RCC 7860 (cell line): ENCODE measurements around the gene BBOF1.

Experiments
- DNase-seq: peaks from one replicate; pipeline ENCODE4 v3.0.0-alpha.2; 2015; ENCODE audit warnings: low spot score
- FAIRE-seq: peaks from 2 replicates; lab custom pipeline; 2012; peaks lifted over from hg19 to GRCh38; lab: Jason Lieb, UNC

Gene BBOF1

DNA sequence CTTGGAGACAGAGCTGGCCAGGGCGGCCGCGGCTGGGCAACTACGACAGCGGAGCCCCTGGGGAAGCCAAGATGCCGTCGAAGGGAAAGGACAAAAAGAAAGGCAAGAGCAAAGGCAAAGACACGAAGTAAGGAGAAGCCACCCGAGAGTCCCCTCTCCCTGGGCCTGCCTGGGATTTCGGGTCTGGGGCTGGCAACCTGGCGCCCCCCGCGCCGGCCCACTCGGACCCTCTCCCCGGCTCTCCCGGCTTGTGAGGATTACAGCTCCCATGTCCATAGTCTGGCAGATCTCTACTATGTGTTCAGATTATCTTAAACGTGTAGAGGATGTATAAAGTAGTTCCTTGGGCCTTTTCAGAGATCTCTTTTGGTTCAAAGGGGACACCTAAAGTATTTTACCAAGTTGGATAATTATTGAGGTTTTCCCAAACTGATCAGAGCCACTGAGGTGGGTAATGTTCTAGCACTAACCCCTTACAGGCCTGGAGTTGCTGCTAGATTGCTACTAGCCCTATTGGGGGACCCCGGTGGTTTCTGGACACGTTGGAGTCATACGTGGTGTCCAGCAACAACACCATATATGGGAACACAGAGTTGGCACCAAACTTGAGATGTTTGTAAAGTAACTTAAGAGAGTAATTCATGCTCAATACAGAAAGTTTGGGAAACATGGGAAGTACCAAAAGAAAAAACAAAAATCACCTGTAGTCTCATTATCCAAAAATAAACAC lies 424 bp downstream of the BBOF1 start:
- FAIRE-seq: no peak
- DNase-seq: no peak

DNA sequence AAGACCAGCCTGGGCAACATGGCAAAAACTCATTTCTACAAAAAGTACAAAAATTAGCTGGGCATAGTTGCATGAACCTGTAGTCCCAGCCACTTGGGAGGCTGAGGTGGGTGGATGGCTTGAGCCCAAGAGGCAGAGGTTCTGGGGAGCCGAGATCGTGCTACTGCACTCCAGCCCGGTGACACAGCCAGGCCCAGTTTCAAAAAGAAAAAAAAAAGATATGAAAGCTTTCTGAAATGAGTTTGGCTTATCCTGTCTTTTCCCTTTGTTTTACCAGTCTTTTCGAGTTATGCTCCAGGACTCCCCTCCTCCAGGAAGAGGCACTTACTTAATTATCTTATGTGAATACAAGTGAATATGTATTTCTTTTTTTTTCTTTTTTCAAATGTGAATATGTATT lies 3.2 kb downstream of the BBOF1 start:
- DNase-seq (no peak), FAIRE-seq (no peak)

DNA sequence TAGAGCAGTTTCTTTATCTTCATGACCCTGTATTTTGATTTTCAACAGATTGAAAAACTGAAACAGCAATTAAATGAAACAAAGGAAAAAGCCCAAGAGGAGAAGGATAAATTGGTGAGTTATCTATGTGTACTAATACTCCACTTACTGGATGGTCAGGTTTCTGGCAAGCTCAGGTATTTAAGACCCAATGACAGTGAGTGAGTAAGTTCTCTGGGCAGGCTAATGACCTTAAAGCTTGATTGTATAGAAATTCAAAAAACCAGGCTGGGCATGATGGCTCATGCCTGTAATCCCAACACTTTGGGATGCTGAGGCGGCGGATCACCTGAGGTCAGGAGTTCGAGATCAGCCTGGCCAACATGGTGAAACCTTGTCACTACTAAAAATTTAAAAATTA lies 10.0 kb downstream of the BBOF1 start:
- FAIRE-seq: no peak
- no peak for DNase-seq

DNA sequence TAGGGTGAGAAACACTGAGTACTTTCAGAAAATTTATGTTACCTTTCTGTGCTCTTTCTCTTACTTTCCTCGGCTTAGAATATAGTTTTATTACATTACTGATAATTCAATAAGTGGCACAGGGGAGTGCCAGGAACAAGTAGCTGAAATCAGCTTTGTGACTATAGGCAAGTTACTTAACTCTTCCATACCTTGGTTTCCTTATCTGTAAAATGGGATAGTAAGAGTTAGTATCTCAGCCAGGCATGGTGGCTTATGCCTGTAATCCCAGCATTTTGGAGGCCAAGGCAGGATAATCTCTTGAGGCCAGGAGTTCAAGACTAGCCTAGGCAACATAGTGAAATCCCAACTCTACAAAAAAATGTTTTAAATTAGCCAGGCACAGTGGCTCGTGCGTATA lies 15.4 kb downstream of the BBOF1 start:
- no peak for FAIRE-seq
- no peak for DNase-seq

GRCh38 chr14:74035556-74035955 lies 16.4 kb downstream of the BBOF1 start:
- FAIRE-seq (no peak), DNase-seq (no peak)

- peak; percentile 37 for FAIRE-seq
- peak; percentile 51 for DNase-seq
These were observed 19.1 kb downstream of the BBOF1 start for GRCh38 chr14:74038020-74038859.

DNA sequence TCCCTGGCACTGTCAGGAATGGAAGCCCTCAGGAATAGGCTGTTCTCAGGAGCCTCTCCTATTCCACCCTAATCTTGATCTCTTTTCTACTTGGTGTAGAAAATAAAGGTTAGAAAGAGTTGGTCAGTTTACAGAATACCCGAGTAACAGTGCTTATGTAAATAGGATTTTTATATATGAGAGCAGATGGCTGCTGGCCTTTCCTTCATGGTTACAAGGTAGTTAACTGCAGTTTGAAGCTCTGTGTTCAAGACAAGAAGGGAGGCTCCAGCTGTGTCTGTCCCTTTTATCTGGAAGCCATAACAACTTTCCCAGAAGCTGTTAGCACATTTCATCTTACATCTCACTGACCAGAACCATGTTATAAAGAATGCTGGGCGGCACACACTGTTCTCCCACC lies 23.1 kb downstream of the BBOF1 start:
- no peak for FAIRE-seq

DNA sequence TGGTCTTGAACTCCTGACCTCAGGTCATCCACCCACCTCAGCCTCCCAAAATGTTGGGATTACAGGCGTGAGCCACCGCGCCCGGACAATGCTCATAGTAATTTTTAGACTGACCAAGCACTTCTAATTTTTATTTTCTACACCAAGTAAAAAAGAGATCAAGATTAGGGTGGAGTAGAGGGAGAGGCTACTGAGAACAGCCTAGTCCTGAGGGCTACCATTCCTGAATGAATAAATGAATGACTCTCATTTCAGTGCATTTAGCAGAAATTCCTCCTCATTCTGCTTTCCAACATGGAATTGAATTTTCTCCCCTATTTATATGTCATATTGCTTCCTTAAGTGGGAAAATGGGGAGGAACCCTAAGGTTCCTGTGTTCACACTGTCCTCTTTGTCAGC lies 26.4 kb downstream of the BBOF1 start:
- DNase-seq (no peak), FAIRE-seq (no peak)

More for the DNA sequence above, 23.1 kb downstream of the BBOF1 start:
- DNase-seq: no peak

DNA sequence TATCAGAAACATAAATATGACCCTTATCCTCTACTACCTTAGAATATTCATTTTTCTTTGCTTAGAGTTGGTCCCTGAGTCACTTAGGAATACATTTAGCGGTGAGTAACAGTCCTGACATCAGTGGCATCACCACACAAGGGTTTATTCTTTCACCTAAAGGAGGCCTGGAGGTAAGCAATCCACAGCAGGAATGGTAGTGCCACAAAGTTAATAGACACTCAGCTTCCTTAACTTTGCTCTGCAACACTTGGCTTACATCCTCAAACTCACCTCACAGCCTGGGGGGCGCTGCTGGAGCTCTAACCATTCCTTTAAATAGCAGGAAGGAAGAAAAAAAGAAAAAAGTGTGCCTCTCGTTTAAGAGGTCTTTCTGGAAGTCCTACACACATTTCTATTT lies 29.1 kb downstream of the BBOF1 start:
- no peak for FAIRE-seq

GRCh38 chr14:74049876-74050495 lies 30.8 kb downstream of the BBOF1 start:
- FAIRE-seq (no peak), DNase-seq (no peak)

More for the DNA sequence above, 29.1 kb downstream of the BBOF1 start:
- DNase-seq: peak; percentile 17

GRCh38 chr14:74062809-74063150 lies 43.6 kb downstream of the BBOF1 start:
- FAIRE-seq: no peak
- no peak for DNase-seq

DNA sequence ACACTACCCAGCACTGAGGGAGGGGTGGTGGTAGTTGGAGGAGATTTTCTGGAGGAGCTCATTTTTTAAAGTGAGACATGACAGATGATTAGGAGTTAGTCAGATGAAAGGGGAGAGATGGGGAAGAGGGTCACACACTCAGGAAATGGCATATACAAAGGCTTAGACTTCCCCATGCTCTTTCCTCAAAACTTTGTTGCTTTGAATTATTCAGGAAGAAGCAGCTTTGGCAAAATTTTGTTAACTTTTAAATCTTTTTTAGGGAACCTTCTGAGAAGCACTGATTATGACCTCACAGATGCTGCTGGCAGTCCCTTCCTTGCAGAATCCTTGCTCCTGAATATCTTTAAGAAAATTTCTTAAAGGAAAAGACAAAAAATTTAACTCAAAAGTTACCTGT lies 45.3 kb downstream of the BBOF1 start:
- DNase-seq: no peak
- no peak for FAIRE-seq

- FAIRE-seq: no peak
These were observed 45.7 kb downstream of the BBOF1 start for GRCh38 chr14:74064883-74065282.

DNA sequence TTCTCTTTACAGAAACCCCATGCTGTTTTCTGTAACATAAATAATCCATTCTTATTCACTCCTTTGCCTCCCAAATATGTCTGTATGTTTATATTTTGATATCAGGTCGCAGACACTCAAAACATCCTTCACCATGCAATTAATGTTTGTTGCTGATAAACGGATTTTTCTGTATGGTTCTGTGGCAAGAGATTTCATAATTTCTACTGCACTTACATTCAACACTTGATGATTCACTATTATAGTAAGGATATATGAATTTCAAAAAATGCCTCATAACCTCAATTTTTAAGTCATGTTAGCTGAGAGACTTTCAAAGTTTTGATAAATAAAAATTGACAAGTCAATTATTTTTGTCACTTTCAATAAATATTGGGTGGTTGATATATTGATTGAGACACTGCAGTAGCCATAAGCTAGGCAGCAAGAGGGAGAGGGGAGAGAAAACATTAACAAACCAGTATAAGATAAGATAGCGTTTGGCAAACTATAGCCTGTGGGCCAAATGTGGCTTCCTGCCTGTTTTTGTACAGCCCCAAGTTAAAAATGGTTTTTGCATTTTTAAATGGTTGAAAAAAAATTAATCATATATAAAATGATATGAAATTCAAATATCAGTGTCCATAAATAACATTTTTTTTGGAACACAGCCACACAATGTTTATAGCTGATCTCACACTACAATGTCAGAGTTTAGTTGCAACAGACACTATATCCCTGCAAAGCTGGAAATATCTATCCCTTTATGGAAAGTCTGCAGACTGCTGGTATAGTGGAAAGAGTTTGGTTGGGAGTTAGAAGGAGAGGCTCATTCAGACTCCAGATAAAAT lies 46.8 kb downstream of the BBOF1 start:
- DNase-seq (no peak), FAIRE-seq (no peak)

More at GRCh38 chr14:74064883-74065282, 45.7 kb downstream of the BBOF1 start:
- no peak for DNase-seq

DNA sequence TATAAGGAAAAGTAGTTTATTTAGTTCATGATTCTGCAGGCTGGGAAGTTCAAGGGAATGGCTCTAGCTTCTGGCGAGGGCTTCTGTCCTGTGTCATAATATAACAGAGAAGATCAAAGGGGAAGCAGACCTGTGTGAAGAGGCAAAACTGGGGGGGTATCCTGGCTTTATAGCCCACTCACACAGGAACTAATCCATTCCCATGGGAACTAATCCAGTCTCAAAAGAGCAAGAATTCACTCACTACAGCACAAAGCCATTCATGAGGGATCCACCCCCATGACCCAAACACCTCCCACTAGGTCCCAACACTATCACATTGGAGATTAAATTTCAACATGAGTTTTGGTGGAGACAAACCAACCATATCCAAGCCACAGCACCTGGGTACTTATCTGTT lies 58.3 kb downstream of the BBOF1 start:
- FAIRE-seq (no peak), DNase-seq (no peak)

DNA sequence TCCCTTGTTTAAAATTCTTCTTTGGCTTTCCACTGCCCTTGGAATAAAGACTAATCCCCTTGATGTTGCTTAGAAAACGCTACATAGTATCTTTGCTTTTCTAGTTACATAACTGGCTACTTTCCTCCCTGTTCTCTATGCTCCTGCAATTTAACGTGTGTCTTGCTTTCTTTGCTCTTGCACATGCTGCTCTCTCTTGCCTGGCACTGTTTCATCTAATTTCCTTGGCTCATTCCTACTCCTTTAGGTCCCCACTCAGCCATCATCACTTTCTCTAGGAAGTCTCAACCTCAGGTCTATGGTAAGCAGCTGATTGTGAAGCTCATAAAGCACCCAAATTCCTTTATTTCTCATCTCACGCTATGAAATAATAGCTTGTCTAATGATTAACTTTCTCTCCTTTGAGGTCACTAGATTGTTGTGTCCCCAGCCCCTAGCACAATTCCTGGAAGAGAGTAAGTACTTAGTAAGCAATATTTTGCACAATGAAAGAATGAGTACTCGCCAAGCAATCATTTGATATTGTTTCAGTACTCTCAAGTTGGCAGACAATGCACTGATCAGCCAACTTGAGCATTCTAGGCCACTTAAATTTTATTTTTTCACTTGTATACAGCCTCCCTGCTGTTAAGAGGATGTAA lies 61.8 kb downstream of the BBOF1 start:
- FAIRE-seq (no peak), DNase-seq (no peak)

GRCh38 chr14:74081491-74081890 lies 62.3 kb downstream of the BBOF1 start:
- DNase-seq (no peak), FAIRE-seq (no peak)

- DNase-seq (no peak), FAIRE-seq (no peak)
These were observed 64.0 kb downstream of the BBOF1 start for GRCh38 chr14:74083161-74083560.

DNA sequence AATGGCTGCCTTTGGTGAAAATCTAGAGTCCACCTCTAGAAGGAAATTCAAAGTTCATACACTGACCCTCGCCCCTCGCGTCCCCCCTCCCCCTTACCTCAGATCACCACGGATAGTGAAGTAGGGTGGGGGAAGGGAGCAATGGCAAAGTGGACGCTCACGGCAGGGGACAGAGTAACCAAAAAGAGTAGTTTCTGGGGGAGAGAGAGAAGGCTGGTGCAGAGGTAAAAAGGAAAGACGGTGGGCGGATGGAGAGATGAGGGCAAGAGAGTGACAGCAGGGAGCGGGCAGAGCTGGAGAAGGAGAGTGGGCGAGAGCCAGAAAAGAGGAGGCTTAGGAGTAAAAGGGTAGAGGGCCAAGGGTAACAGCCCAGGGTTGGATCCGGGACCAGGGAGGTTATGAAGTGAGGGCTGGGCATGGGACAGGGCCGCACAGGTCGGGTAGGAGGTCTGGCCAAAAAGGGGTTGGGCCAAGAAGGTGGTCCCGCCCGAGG lies 64.7 kb downstream of the BBOF1 start:
- no peak for DNase-seq
- FAIRE-seq: no peak
